COLO829 (cell line): ENCODE measurements around the gene PCBP4.

Experiments
- DNase-seq: peaks from one replicate; pipeline ENCODE4 v3.0.0; 2012; ENCODE audit warnings: low spot score

The PCBP4 gene

GRCh38 chr3:51970606-51971300 is 3.5 kb upstream of the PCBP4 start:
- DNase-seq: no peak

GRCh38 chr3:51969841-51970240 is 2.6 kb upstream of the PCBP4 start:
- no peak for DNase-seq

GRCh38 chr3:51968883-51969678 is 1.8 kb upstream of the PCBP4 start:
- DNase-seq: no peak

GRCh38 chr3:51968170-51968775 is 1.0 kb upstream of the PCBP4 start:
- DNase-seq: no peak

- DNase-seq: no peak
These were observed 301 bp downstream of the PCBP4 start for GRCh38 chr3:51966922-51967383.

DNA sequence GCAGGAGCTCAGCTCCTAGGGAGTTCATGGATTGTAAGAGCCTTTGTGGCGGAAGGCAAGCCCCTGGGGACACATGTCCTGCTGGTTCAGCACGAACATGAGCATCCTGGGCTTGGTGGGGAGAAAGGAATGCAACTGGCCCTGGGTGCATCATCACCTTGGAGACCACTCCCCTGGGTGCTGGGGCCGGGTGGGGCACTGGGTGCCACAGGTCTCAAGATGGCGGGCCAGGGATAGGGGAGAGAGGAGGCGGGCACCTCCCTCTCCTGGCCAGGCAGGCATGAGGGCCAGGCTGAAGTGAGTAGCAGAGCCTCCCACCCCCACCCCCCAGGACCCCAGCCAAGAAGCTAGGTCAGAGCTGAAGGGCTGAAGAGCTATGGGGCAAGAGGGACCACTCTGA is 768 bp downstream of the PCBP4 start:
- DNase-seq: no peak

GRCh38 chr3:51966016-51966415 is 1.2 kb downstream of the PCBP4 start:
- no peak for DNase-seq

GRCh38 chr3:51964521-51964920 is 2.7 kb downstream of the PCBP4 start:
- DNase-seq: no peak

DNA sequence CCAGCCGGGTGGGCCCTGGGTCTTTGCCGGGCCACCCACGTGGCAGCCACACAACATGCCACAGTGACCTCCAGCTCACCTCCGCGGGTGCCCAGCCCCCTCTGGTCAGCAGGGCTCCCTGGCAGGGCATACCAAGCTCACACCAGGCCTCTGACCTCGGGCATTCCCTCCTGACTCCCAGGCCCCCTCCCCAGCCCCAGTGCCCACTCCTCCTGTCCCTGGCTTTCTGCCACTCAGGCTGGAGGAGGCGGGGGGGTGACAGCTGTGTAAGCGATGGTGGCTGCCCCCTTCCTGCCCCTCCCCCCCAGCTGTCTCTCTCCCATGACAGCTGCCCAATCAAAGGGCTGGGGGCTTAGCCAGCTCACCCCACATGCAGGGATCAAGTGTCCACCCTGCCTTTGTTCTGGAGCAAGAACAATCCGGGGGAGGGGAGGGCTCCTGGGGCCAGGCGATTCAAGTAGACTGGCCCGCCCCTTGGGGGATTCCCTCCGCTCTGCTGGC is 3.3 kb downstream of the PCBP4 start:
- DNase-seq: no peak

DNA sequence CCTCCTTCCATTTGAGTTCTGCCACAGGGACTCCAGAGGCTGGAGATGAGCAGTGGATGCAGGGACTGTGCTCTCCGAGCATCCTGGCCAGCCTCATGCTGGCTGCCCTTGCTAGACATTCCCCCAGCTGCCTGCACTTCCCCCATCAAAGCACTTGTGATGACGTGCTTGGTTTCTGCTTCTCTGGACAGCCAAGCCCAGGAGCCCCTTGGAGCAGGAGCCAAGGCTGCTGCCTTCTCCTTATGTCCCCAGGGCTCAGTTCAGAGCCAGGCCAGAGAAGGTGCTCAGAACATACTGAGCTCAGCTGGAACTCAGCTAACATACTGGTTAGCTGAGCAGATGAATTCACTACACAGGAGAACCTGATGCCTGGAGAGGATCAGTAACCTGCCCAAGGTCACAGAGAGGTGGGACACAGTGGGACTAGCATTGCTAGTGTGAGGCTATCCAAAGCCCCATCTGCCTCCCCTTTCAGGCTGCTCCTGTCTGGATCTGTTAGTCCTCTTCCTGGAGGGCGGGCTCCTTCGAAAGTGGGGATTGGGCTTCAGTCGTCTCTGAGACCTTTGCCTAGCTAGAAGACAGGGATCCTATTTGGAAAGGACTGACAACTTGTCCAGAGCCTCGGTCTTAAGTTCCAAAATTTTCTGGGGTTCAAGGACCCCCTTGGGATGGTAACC is 4.3 kb downstream of the PCBP4 start:
- DNase-seq: no peak

DNA sequence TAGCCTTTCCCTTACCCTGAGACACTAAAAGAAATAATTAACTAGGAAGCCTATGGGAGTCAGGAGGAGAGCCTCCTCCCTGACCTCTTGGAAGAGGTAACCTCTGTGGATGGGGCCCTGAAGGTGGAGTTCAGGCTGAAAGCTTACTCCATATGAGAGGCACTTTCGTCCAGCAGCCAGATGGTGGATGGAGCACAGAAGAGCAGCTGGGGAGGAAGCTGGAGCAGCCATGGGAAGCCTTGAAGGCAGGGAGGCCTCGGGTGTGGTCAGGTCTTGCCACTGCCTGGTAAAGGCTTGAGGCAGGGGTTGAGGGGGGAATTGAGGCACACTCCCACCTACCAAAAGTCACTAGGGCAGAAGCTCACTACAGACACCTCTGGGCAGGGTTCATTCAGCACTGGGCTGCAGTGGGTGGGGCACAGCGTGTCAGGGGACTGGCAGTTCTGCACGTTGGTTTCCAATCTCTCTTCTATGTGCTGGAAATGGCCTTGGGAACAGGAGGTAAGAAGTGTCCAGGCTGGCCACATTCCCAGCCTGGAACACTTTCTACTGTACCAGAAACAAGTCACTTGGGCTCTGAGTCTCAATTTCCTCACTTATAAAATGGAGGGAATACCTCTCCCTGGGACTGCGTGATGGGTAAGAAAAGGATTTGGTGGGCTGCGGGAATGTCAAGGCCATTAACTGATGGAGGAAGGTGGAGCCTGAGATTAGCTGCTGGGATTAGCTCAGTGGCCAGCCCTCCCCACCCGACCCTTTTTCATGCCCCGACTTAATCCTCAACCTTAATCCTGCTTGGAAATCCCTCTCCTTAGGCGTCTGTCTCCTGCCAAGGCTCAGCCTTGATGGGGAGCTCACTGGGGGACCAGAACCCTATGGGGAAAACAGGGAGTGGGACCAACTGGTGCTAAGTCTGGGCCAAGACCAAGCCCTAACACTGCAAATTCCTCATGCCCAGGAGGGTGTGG is 5.4 kb downstream of the PCBP4 start:
- DNase-seq: no peak

DNA sequence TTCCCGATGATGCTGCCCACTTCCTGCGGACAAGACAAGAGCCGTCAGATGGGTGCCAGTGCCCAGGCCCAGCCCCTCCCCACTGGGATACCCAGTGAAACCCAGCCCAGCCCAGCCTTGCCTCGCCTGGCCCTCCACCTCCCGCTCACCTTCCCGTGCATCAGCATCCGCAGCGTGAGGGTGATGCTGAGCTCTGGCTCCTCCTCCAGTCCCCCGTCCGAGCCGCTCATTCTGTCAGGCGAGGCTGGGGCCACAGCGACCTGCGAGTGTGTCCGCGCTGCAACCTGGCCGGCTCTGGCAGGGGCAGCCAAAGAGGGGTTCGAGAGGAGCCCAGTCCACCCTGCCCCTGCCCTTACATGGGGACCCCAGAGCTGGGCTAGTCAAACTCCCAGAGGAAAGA is 6.2 kb downstream of the PCBP4 start:
- no peak for DNase-seq

GRCh38 chr3:51960386-51960785 is 6.9 kb downstream of the PCBP4 start:
- no peak for DNase-seq

- no peak for DNase-seq
These were observed 7.6 kb downstream of the PCBP4 start for GRCh38 chr3:51959651-51960050.

DNA sequence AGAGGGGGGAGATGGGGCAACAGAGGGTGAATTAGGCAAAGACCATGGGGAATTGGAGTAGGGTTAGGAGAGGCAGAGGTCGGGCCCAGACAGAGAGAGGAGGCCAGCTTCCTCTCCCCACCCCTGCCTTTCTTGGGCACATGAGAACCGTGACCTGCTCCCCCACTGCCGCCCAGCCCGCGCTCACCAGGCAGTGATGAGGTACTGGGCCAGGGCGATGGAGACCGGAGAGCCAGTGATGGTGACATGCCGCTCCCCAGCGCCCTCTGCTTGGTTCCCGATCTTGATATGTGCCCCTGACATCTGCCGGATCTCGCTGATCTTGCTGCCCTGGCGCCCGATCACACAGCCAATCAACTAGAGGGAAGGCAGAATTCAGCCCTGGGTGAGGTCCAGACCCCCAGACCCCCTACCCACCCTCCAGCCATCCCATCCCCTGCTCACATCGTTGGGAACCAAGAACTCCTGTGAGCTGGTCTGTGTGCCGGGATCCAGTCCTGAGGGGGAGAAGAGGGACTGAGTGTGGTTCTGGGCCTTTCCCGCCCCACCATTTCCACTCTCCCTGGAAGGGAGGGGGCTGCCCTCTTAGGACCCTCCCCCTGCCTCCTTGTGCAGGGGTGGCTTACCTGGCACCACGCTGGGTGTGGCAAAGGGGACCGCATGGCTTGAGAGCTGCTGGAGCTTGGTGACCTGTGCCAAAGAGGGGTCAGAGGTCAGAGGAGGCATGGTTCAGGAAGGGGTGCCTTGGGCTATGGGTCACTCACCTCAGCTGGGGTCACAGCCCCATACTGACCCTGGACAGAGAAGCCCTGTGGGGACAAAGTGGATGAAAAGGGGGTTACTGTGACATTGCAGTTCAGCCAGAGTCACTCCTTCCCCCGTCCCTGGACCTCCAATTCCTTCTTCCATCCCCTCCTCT is 8.4 kb downstream of the PCBP4 start:
- no peak for DNase-seq

DNA sequence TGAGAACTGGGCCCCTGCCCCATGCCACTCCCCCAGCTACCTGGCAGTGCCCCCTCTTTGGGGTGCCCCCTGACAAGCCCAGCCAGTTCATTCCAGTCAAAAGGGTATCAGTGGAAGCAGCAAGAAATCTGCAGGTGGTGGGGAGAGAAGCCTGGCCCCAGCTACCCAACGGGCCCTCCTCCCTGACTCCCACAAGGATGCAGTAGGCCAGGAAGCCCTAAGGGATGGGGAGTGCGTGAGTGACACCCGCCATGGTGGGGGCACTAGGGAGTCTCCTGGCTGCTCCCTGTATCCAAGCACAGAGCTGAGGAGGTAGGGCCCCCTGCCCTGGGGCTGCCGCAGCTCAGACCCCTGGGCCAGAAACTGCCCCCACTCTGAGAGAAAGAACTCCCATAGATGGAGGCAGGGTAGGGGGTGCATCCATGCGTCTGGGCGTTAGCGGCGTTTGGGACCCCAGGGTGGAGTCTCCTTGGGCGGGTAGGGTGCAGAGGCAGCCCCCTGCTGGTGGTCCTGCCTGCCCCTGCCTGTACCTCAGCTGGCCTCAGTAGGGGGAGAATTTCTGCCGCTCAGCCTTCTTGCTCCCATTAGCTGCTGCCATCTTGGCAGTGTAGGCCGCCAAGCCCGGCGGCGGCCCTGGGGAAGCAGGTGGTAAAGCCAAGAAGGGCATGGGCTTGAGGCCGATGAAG is 9.6 kb downstream of the PCBP4 start:
- no peak for DNase-seq

DNA sequence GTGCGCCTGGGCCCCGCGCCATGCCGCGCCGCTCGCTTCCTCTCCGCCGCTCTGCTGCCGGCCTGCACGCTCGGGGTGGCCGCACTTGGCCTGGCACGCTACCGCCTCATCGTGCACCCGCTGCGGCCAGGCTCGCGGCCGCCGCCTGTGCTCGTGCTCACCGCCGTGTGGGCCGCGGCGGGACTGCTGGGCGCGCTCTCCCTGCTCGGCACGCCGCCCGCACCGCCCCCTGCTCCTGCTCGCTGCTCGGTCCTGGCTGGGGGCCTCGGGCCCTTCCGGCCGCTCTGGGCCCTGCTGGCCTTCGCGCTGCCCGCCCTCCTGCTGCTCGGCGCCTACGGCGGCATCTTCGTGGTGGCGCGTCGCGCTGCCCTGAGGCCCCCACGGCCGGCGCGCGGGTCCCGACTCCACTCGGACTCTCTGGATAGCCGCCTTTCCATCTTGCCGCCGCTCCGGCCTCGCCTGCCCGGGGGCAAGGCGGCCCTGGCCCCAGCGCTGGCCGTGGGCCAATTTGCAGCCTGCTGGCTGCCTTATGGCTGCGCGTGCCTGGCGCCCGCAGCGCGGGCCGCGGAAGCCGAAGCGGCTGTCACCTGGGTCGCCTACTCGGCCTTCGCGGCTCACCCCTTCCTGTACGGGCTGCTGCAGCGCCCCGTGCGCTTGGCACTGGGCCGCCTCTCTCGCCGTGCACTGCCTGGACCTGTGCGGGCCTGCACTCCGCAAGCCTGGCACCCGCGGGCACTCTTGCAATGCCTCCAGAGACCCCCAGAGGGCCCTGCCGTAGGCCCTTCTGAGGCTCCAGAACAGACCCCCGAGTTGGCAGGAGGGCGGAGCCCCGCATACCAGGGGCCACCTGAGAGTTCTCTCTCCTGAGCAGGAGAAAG is 11.1 kb downstream of the PCBP4 start:
- no peak for DNase-seq

- no peak for DNase-seq
These were observed 11.9 kb downstream of the PCBP4 start, which contains the start of gene GPR62 for GRCh38 chr3:51955175-51955892. TSS of gene GPR62 (plus strand) at chr3:51955381. CDS start at chr3:51955653, 272 bp downstream.
